Effector memory CD8-positive, alpha-beta T cell (primary cell): Measurements from ENCODE around the gene AKAP7.
"Not testable (repeated sequence)": the region's sequence is repeated elsewhere in the genome, so short reads cannot be mapped to it uniquely, and the experiment has no call there.

ENCODE experiments used
- ATAC-seq: fragments of 150-1000 bp; cut with Tn5 transposase; replicated peaks from 2 replicates; pipeline ENCODE4 v1.10.0; 2021; ENCODE audit warnings: mild to moderate bottlenecking, moderate library complexity
- DNase-seq, 3 experiments: peaks; one replicate each; pipeline ENCODE4 v3.0.0; 2021
- H3K27ac Mint-ChIP-seq, 2 donors: one replicate each; pipeline ENCODE4 v1.8.0; 2022; ENCODE audit warnings: mild to moderate bottlenecking in 2 of 2, mixed read lengths in 2 of 2, moderate library complexity in 2 of 2
- H3K27me3 Mint-ChIP-seq, 2 donors: one replicate each; pipeline ENCODE4 v1.8.0; 2022; ENCODE audit warnings: mixed read lengths in 2 of 2
- H3K36me3 Mint-ChIP-seq: one replicate; pipeline ENCODE4 v1.8.0; 2022; ENCODE audit warnings: mild to moderate bottlenecking, moderate library complexity, mixed read lengths; ENCODE audit not compliant: insufficient read depth
- H3K4me1 Mint-ChIP-seq, 2 donors: one replicate each; pipeline ENCODE4 v1.8.0; 2022; ENCODE audit warnings: low read depth in 2 of 2, mixed read lengths in 2 of 2
- H3K4me3 Mint-ChIP-seq, 2 donors: one replicate each; pipeline ENCODE4 v1.8.0; 2022; ENCODE audit warnings: mild to moderate bottlenecking in 2 of 2, mixed read lengths in 2 of 2, moderate library complexity in 2 of 2
- H3K9me3 Mint-ChIP-seq, 2 donors: one replicate each; pipeline ENCODE4 v1.8.0; 2022; ENCODE audit warnings: mixed read lengths in 2 of 2
- total RNA-seq, 9 experiments: gene quantifications; one replicate each; lab custom pipeline; 2026; lab: John Stamatoyannopoulos, UW

The AKAP7 gene
- total RNA-seq, result 1.3 to 19.4 (median 6.8) reads per million in 9 experiments

DNA sequence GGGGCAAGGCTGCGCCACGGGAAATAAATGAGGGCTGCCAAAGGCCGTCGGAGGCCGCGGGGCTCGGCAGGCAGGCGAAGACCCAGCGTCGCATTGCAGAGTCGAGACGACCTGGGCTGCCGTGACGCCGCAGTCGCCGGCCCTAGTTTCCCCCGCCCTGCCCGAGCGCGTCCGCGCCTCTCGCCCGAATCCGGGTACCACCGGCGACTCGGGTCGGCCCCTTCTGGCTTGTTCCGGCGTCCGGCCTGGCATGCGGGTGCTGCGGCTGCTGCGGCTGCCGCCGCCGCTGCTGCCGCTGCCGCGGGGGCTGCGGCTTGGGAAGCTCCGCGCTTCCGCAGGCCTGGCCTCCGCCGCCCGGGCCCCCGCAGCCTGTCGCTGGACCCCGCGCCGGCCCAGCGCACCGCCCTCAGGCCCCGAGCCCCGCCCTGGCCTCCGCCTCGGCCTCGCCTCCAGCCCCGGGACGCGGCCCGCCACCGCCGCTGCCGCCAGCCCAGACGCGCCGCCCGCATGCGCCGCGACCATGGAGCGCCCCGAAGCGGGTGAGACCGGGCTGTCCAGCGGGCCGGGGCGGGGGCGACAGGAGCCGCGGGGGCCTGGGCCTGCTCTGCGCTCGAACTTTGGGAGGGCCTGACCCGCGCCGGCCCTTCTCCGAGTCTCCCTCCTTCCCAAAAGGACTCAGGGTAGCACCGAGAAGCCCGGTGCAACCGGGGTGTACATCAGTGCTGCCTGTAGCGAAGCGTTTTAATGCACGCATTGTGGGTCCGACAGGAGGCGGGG, at the start of gene AKAP7:
TSS of gene AKAP7 (plus strand) at position 224 of the 777 bp plus-strand sequence. CDS start at position 521, 297 bp downstream.
- DNase-seq (peak; percentile 36 to 44 (median 44)), ATAC-seq (peak; percentile 74)
- peaks cover 10% of the 10 kb centered on the region for H3K36me3 Mint-ChIP-seq
- no peaks in the 10 kb centered on the region for H3K9me3 Mint-ChIP-seq
- peak within 1 kb of the TSS; percentile 92 to 99 for H3K27ac Mint-ChIP-seq
- peaks cover 8 to 21% of the 10 kb centered on the region in 2 donors for H3K4me1 Mint-ChIP-seq
- peak within 1 kb of the TSS; percentile 90 to 100 for H3K4me3 Mint-ChIP-seq
- H3K27me3 Mint-ChIP-seq, result peaks cover 0 to 18% of the 10 kb centered on the region in 2 donors

GRCh38 chr6:131090339-131090738, 44.9 kb upstream of the AKAP7 start:
- not testable (repeated sequence) for H3K4me3 Mint-ChIP-seq, ATAC-seq, H3K4me1 Mint-ChIP-seq, H3K27ac Mint-ChIP-seq, H3K9me3 Mint-ChIP-seq, H3K36me3 Mint-ChIP-seq, DNase-seq
- H3K27me3 Mint-ChIP-seq, result peaks cover 41 to 48% of the 10 kb centered on the region in 2 donors

DNA sequence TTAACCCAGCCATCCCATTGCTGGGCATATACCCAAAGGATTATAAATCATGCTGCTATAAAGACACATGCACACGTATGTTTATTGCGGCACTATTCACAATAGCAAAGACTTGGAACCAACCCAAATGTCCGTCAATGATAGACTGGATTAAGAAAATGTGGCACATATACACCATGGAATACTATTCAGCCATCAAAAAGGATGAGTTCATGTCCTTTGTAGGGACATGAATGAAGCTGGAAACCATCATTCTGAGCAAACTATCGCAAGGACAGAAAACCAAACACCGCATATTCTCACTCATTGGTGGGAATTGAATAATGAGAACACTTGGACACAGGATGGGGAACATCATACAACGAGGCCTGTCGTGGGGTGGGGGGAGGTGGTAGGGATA, 43.3 kb upstream of the AKAP7 start:
- H3K9me3 Mint-ChIP-seq, H3K27ac Mint-ChIP-seq, H3K4me1 Mint-ChIP-seq, DNase-seq, H3K36me3 Mint-ChIP-seq, ATAC-seq, H3K4me3 Mint-ChIP-seq: not testable (repeated sequence)
- H3K27me3 Mint-ChIP-seq, result peaks cover 28 to 37% of the 10 kb centered on the region in 2 donors

DNA sequence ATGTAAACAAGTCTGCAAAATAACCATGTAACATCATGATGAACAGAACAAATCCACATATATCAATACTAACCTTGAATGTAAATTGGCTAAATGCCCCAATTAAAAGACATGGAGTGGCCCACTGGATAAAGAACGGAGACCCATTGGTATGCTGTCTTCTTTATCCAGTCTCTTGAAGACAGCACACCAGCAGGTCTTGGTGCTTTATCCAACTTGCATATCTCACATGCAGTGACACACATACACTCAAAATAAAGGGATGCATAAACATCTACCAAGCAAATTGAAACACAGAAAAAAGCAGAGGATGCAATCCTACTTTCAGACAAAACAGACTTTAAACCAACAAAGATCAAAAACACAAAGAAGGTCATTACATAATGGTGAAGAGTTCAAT, 41.9 kb upstream of the AKAP7 start:
- ATAC-seq (no peak), DNase-seq (no peak)
- Mint-ChIP-seq H3K4me3 (no peak overlapping the region), H3K9me3 (no peaks in the 10 kb centered on the region), H3K27ac (no peak overlapping the region), H3K27me3 (peaks cover 14 to 30% of the 10 kb centered on the region in 2 donors), H3K4me1 (no peaks in the 10 kb centered on the region), H3K36me3 (peaks cover 3% of the 10 kb centered on the region)

- Mint-ChIP-seq H3K27ac (no peak overlapping the region), H3K4me3 (no peak overlapping the region), H3K27me3 (peaks cover 0 to 30% of the 10 kb centered on the region in 2 donors), H3K36me3 (peaks cover 3% of the 10 kb centered on the region), H3K9me3 (no peaks in the 10 kb centered on the region), H3K4me1 (no peaks in the 10 kb centered on the region)
- ATAC-seq (no peak), DNase-seq (no peak)
These were observed 38.5 kb upstream of the AKAP7 start for GRCh38 chr6:131096786-131097185.

DNA sequence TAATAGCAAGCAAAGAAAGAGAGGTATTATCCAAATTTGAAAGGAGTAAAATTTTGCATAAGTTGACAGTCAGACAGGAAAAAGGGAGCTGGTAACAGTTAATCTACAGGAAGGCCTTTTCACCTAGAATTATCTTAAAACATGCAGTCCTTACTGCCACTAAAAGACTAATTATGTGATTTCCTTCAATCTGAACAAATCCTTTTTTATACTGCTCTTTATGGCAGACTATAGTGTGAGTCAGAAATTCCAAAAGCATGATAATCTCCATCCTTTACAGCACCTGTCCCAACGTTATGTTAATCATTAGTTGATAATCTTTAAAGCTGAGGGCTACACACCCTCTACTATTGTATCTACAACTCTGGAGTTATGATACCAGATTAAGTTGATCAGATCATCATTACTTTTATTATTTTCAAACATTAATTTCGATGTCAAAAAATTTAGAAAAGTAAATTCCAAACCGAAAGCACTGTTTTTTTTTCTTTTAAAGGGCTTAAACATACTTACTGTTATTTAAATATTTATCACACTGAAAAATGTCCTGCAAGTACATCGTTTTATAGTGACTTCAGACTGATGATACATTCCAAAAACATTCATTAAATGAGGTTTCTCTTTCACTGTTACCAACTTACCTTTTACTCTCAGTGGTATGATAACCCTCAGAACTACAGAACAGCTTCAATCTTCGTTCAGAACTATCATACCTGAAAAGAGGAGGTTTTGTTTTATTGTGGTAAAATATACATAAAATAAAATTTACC, 33.2 kb upstream of the AKAP7 start:
- H3K4me1 Mint-ChIP-seq, result no peaks in the 10 kb centered on the region
- H3K27ac Mint-ChIP-seq, result no peak overlapping the region
- H3K4me3 Mint-ChIP-seq, result no peak overlapping the region
- H3K36me3 Mint-ChIP-seq, result no peaks in the 10 kb centered on the region
- H3K9me3 Mint-ChIP-seq, result no peaks in the 10 kb centered on the region
- no peak for ATAC-seq
- peaks cover 0 to 26% of the 10 kb centered on the region in 2 donors for H3K27me3 Mint-ChIP-seq
- DNase-seq, result no peak

DNA sequence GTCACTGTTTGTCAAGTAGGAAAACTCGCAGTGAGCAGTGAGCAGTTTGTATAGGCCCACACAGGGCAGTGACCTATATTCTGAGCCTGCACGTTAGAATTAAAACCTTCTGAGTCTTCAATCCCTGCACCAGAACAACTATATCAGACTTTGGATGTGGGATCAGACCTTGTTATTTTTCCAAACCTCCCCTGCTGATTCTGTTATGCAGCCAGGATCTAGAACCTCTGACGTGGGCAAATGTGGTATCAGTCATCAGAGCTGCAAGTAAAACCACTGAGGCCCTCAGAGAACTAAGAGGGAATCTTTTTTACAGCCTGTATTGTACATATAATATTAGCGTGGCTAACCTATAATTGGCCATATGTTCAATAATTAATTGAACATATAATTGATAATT, 32.0 kb upstream of the AKAP7 start:
- ATAC-seq, result no peak
- Mint-ChIP-seq H3K4me1 (no peaks in the 10 kb centered on the region), H3K27ac (no peak overlapping the region), H3K27me3 (peaks cover 7 to 26% of the 10 kb centered on the region in 2 donors), H3K4me3 (no peak overlapping the region), H3K36me3 (no peaks in the 10 kb centered on the region), H3K9me3 (no peaks in the 10 kb centered on the region)
- no peak for DNase-seq

GRCh38 chr6:131103901-131104300, 31.4 kb upstream of the AKAP7 start:
- H3K9me3 Mint-ChIP-seq, result no peaks in the 10 kb centered on the region
- no peak overlapping the region for H3K4me3 Mint-ChIP-seq
- no peaks in the 10 kb centered on the region for H3K4me1 Mint-ChIP-seq
- no peaks in the 10 kb centered on the region for H3K36me3 Mint-ChIP-seq
- DNase-seq, result no peak
- H3K27ac Mint-ChIP-seq, result no peak overlapping the region
- peaks cover 7 to 22% of the 10 kb centered on the region in 2 donors for H3K27me3 Mint-ChIP-seq
- ATAC-seq, result no peak

GRCh38 chr6:131107151-131107550, 28.1 kb upstream of the AKAP7 start:
- DNase-seq, result no peak
- no peaks in the 10 kb centered on the region for H3K9me3 Mint-ChIP-seq

DNA sequence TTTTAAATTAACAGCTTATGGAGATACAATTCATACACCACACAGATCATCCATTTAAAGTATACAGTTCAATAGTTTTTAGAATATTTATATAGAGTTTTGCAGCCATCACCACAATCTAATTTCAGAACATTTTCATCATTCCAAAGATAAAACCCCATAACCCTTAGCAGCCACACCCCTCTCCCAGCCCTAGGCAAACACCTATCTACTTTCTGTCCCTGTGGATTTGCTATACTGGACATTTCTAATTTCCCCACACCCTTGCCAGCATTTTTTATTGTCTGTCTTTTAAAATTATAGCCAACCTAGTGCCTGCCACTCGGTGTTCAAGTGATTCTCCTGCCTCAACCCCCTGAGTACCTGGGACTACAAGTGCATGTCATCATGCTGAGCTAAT, 23.0 kb upstream of the AKAP7 start:
- Mint-ChIP-seq H3K36me3 (no peaks in the 10 kb centered on the region), H3K27me3 (peaks cover 5 to 16% of the 10 kb centered on the region in 2 donors), H3K4me3 (no peak overlapping the region), H3K9me3 (no peaks in the 10 kb centered on the region), H3K27ac (no peak overlapping the region), H3K4me1 (no peaks in the 10 kb centered on the region)
- DNase-seq (no peak), ATAC-seq (no peak)

More at GRCh38 chr6:131107151-131107550, 28.1 kb upstream of the AKAP7 start:
- Mint-ChIP-seq H3K27me3 (peaks cover 6 to 9% of the 10 kb centered on the region in 2 donors), H3K4me3 (no peak overlapping the region), H3K4me1 (no peaks in the 10 kb centered on the region), H3K36me3 (no peaks in the 10 kb centered on the region), H3K27ac (no peak overlapping the region)
- ATAC-seq, result no peak

DNA sequence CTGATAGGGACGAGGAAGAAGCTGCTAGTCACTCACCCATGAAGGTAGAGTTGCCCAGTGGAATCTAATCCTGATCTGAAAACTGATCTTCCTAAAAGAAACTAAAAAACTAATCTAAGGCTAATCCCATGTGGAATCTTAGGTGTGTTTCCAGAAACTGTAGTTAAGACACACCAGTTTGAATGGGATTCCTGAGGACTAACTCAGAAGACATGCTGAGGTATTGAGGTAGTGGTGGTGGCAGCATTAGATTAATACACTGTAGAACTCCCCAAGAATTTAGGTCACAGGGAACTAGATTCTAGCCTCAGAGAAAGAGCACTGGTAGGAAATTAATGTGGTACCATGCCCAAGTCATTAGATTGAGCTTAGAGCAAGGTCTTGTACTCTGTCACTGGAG, 19.6 kb upstream of the AKAP7 start:
- Mint-ChIP-seq H3K4me3 (no peak overlapping the region), H3K4me1 (no peaks in the 10 kb centered on the region), H3K9me3 (no peaks in the 10 kb centered on the region), H3K27me3 (peaks cover 5 to 9% of the 10 kb centered on the region in 2 donors), H3K27ac (no peak overlapping the region), H3K36me3 (no peaks in the 10 kb centered on the region)
- no peak for DNase-seq
- ATAC-seq, result no peak

GRCh38 chr6:131116321-131116720, 18.9 kb upstream of the AKAP7 start:
- Mint-ChIP-seq H3K36me3 (no peaks in the 10 kb centered on the region), H3K4me1 (no peaks in the 10 kb centered on the region), H3K4me3 (no peak overlapping the region), H3K27me3 (peaks cover 5 to 9% of the 10 kb centered on the region in 2 donors), H3K27ac (no peak overlapping the region), H3K9me3 (no peaks in the 10 kb centered on the region)
- ATAC-seq, result no peak
- no peak for DNase-seq

DNA sequence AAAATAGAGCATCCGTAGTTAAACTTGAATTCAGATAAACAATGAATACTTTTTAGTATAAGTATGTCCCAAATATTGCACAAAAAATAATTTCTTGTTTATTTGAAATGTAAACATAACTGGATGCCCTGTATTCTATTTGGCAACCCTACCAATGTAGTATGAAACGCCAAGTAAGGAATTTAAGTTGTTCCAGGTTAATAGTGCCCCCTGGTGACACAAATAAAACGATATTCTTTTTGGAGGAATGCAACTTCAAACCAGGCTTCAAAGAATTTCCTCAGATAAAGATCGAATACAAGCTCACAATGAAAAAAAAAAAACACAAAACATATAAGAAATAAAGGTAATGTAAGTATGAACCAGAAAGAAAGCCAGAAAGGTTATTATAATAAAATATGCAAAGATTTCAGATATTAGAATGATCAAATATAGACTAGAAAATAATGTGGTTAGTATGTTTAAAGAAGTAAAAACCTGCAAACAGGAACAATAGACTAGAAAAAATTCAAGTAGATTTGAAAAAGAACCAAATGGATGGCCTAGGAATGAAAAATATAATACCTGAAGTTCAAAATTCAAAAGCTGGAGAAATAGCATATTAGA, 18.4 kb upstream of the AKAP7 start:
- no peak overlapping the region for H3K4me3 Mint-ChIP-seq
- ATAC-seq (peak; percentile 33), DNase-seq (peak in 2 of 3 experiments; percentile 14 to 16)
- no peaks in the 10 kb centered on the region for H3K36me3 Mint-ChIP-seq
- H3K4me1 Mint-ChIP-seq, result no peaks in the 10 kb centered on the region
- H3K9me3 Mint-ChIP-seq, result no peaks in the 10 kb centered on the region
- H3K27me3 Mint-ChIP-seq, result peaks cover 5 to 9% of the 10 kb centered on the region in 2 donors
- H3K27ac Mint-ChIP-seq, result no peak overlapping the region
